ENCODE results near the gene DOHH. TPM values are rescaled to one million over a fixed set of nuclear protein-coding genes. Genes with fewer than 3 reads are reported as not detected.
A peak's percentile ranks its signal among the peaks of the same experiment; 100 is the strongest.

DOHH gene
- total RNA-seq, 3 donors from 2014 or later = 39.2 to 49.9 (median 42.9) TPM

DNA sequence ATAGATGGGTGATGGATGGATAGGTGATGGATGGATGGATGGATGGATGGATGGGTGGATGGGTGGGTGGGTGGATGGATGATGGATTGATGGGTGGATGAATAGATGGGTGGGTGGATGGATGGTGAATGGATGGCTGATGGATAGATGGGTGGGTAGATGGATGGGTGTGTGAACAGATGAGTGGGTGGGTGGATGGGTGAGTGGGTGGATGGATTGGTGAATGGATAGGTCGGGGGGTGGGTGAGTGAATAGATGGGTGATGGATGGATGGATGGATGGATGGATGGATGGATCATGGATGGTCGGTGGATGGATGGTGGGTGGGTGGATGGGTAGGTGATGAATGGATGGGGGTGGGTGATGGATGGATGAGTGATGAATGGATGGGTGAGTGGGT lies 23.6 kb downstream of the DOHH start:
- no peak for DNase-seq
- no peaks in the 10 kb centered on the region for H3K9me3 Mint-ChIP-seq
- no peak for ATAC-seq
- no peak overlapping the region for H3K4me3 Mint-ChIP-seq
- peaks cover 10% of the 10 kb centered on the region for H3K4me1 Mint-ChIP-seq (ENCODE audit: low read depth)
- H3K27me3 Mint-ChIP-seq (ENCODE audit: low read depth) = no peaks in the 10 kb centered on the region
- no peaks in the 10 kb centered on the region for H3K36me3 Mint-ChIP-seq (ENCODE audit: insufficient read depth)

DNA sequence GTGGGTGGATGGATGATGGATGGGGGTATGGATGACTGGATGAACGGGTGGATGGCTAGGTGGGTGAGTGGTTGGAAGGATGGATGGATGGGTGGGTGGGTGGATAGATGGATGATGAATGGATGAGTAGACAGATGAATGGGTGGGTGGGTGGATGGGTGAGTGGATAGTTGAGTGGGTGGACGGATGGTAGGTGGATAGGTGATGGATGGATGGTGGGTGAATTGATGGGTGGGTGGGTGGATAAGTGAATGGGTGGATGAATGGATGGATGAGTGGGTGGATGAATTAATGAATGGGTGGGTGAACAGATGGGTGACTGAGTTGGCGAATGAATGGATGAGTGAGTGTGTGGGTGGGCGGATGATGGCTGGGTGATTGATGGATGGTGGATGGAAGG lies 25.0 kb downstream of the DOHH start:
- Mint-ChIP-seq H3K4me1 (ENCODE audit: low read depth) (peaks cover 10% of the 10 kb centered on the region), H3K27me3 (ENCODE audit: low read depth) (no peaks in the 10 kb centered on the region), H3K9me3 (no peaks in the 10 kb centered on the region), H3K36me3 (ENCODE audit: insufficient read depth) (no peaks in the 10 kb centered on the region), H3K4me3 (no peak overlapping the region)
- DNase-seq (no peak), ATAC-seq (no peak)

DNA sequence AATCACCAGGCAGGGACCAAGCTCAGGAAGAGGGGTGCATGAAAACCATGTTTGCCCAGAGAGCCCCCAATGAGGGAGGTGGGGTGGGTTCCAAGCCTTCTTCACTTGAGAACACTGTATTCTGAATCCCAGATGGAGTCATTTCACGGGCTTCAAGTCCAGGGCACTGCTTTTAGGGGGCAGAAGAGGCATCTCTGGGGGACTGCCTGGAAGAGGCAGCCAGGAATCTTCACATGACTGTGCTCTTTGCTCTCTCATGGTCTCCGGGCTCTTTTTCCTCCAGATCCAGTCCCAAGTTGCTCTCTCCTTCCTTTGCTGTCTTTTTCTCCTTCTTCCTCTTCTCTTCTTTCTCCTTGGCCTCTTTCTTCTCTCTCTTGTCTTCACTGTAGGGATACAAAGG lies 25.9 kb downstream of the DOHH start:
- no peak for ATAC-seq
- Mint-ChIP-seq H3K4me1 (ENCODE audit: low read depth) (peaks cover 10% of the 10 kb centered on the region), H3K4me3 (no peak overlapping the region), H3K36me3 (ENCODE audit: insufficient read depth) (no peaks in the 10 kb centered on the region), H3K9me3 (no peaks in the 10 kb centered on the region), H3K27me3 (ENCODE audit: low read depth) (no peaks in the 10 kb centered on the region)
- DNase-seq = no peak

DNA sequence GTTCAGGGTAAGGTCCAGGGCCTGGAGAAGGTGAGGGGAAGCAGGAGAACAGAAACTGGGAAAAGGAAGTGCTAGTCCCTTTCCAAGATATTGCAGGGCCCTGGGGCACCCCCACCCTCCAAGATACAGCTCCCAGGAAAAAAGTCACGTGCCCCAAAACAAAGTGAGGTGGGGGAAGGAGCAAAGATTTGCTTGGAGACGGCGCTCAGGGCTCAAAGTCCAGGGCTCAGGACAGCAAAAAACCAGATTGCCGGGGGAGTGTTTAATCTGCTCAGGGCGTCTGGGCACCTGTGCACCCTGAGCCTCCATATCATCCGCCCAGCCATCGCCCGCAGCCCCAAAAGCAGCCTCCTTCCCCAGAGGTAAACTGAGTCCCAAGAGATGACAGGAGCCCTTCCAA lies 26.5 kb downstream of the DOHH start:
- H3K9me3 Mint-ChIP-seq = no peaks in the 10 kb centered on the region
- no peak overlapping the region for H3K4me3 Mint-ChIP-seq
- ATAC-seq (no peak), DNase-seq (no peak)
- H3K4me1 Mint-ChIP-seq (ENCODE audit: low read depth) = peaks cover 7% of the 10 kb centered on the region
- no peaks in the 10 kb centered on the region for H3K27me3 Mint-ChIP-seq (ENCODE audit: low read depth)
- no peaks in the 10 kb centered on the region for H3K36me3 Mint-ChIP-seq (ENCODE audit: insufficient read depth)

DNA sequence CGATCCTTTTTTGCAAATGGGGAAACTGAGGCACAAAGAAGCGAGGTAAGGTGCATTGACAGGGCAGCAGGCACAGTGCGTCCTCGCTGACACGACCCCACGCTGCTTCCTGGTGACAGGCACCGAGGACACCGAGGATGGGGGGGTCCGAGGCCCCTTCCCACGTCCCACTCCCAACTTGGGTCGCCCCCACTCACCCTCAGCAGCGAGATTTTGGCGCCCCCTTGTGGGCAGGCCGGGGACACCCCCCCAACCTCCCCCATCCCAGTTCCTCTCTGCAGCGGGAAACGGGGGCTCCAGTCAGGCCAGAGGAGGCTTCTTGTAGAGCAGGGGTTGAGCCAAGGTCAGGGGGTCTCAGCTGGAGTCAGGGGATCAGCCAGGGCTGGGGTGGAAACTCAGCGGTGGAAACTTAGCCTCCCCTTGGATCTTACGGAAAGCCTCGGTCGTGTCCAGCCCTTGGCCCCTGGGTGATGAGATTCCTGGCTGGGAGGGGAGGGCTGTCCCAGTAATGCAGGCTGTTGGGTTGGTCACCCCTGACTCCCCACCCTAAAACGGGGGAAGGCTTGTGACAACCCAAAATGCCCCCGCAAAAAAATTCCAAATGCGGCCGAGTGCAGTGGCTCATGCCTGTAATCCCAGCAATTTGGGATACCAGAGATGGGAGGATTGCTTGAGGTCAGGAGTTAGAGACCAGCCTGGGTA lies 28.4 kb downstream of the DOHH start:
- peak in 1 of 2 donors; percentile 36 for ATAC-seq
- Mint-ChIP-seq H3K9me3 (no peaks in the 10 kb centered on the region), H3K27me3 (ENCODE audit: low read depth) (no peaks in the 10 kb centered on the region), H3K36me3 (ENCODE audit: insufficient read depth) (no peaks in the 10 kb centered on the region), H3K4me1 (ENCODE audit: low read depth) (no peaks in the 10 kb centered on the region), H3K4me3 (no peak overlapping the region)
- DNase-seq = peak; percentile 35

DNA sequence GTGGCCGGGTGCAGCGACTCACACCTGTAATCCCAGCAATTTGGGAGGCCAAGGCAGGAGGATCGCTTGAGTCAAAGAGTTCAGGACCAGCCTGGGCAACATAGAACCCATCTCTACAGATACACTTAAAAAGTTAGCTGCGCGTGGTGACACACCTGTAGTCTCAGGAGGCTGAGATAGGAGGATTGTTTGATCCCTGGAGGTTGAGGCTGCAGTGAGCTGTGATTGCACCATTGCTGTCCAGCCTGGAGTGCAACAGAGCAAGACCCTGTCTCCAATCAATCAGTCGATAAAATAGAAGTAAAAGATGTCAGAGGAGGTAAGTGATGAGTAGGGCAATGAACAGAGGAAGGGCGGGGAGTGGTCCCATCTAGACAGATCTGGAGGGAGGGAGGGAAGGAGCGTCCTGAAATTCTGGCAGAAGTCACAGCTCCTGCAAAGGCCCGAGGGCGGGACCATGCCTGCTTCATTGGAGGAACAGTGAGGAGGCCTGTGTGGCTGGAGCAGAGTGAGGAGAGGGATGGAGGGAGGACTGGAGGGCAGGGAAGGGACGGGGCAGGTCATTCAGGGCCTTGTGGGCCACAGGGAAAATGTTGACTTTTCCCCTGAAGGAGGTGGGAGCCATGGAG lies 29.9 kb downstream of the DOHH start:
- ATAC-seq (no peak), DNase-seq (no peak)
- H3K9me3 Mint-ChIP-seq = no peaks in the 10 kb centered on the region
- no peak overlapping the region for H3K4me3 Mint-ChIP-seq
- H3K27me3 Mint-ChIP-seq (ENCODE audit: low read depth) = no peaks in the 10 kb centered on the region
- H3K4me1 Mint-ChIP-seq (ENCODE audit: low read depth) = no peaks in the 10 kb centered on the region
- no peaks in the 10 kb centered on the region for H3K36me3 Mint-ChIP-seq (ENCODE audit: insufficient read depth)

DNA sequence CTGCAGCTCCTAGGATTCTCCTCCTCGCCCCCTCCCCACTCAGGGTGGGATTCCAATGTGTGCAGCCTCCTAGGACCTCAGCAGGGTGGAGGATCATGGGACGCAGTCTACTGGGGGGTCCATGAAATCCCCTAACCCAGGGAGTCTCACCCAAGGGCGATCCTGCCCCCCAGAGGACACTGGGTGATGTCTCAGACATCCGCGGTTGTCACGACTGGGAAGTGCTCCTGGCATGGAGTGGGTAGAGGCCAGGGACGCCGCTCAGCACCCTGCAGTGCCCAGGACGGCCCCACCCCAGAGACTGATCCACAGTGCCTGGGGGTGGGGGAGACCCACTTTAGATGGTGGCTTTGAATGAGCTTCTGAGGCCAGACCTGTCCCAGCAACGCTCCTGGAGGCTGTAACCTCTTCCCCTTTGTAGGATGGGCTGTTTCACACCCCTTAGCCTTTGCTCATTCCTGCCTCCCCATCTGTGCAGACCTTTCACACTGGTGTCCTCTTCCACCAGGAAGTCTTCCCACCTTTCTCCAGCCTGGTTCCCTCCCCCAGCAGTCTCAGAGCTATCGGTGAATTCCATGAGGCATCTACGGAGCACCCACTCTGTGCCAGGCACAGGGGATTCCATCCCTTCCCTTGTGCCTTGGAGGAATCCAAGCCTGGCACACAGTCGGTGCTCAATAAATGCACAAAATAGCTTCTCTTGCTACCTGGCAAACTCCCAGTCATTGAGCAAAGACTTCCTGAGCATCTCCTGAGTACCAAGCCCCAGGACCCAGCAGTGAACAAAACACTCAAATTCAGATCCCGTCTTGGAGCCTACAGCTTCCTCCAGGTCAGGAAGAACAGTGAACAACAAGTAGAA lies 30.6 kb downstream of the DOHH start:
- no peaks in the 10 kb centered on the region for H3K36me3 Mint-ChIP-seq (ENCODE audit: insufficient read depth)

DNA sequence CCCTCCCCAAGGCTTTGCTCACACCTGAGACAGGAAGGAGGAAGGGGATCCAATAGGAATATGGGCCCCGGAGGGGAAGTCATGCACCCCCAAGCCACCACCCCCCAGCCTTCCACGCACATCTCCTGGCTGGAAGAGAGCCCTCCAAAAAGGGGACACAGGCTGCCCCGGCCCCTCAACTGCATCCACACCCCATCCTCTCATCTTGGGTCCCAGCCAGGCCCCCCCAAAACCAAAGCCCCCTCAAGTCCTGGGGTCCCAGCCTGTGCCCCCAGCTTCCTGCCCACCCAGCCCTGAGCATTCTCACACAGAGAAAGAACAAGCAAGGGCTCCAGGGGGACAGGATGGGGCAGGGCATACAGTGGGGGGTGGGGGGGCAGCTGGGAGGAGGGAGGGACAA lies 32.3 kb downstream of the DOHH start:
- DNase-seq (no peak), ATAC-seq (no peak)
- Mint-ChIP-seq H3K9me3 (no peaks in the 10 kb centered on the region), H3K36me3 (ENCODE audit: insufficient read depth) (no peaks in the 10 kb centered on the region), H3K4me1 (ENCODE audit: low read depth) (no peaks in the 10 kb centered on the region), H3K27me3 (ENCODE audit: low read depth) (no peaks in the 10 kb centered on the region), H3K4me3 (no peak overlapping the region)

More for the DNA sequence above, 30.6 kb downstream of the DOHH start:
- peak in 1 of 2 donors; percentile 24 for ATAC-seq
- no peak for DNase-seq
- Mint-ChIP-seq H3K27me3 (ENCODE audit: low read depth) (no peaks in the 10 kb centered on the region), H3K4me1 (ENCODE audit: low read depth) (no peaks in the 10 kb centered on the region), H3K9me3 (no peaks in the 10 kb centered on the region), H3K4me3 (no peak overlapping the region)

DNA sequence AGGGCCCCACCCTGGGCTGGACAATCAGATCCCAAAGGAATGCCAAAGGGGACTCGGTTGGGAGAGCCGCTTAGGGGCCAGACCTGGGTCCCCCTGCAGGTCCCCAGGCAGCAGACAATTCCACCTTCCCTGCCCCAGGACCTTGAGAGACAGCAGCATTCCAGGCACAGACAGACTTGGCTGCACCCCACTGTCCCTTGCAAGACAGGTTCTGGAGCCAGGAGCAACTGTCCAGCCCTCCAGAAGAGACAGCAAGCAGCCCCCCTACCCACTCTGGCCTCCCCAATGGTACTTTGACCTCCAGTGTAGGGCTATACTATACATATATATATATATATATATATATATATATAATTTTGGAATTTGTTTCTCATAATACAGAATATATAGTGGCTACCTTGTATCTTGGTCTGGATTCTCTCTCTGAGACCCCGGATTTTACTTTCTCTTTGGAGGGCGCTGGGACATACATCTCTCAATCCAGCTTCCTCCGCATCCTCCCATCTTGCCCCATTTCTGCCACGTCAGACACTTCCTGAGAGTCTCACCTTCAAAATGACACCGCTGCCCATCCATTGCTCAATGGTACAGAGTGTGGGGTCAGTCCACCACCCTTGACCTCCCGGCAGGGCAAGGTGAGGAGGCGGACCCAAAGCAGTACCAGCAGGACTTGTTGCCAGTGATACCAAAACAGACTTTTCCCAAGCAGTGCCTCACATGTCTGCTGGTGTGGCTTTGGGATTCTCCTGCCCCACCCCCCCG lies 32.9 kb downstream of the DOHH start:
- Mint-ChIP-seq H3K4me1 (ENCODE audit: low read depth) (no peaks in the 10 kb centered on the region), H3K4me3 (no peak overlapping the region), H3K27me3 (ENCODE audit: low read depth) (no peaks in the 10 kb centered on the region), H3K9me3 (no peaks in the 10 kb centered on the region), H3K36me3 (ENCODE audit: insufficient read depth) (peaks cover 2% of the 10 kb centered on the region)
- ATAC-seq (no peak), DNase-seq (no peak)

DNA sequence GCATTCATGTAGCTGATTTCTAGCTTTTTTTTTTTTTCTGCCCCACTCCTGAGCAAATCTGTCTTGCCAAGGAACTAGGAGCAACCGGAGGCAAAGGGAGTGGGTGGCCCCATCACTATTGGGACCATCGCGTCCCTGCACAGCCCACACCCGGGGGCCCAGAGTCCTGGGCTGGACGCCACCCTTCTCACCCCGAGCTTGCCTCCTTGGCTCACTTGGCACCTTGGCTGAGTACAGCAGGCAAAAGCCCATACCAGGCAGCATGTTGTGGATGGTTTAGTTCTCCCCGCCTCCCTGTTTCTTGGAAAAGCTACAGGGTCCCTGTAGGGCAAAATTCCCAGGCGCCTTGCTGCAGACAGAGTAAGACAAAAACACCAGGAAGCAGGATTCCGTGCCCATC lies 33.8 kb downstream of the DOHH start:
- peaks cover 4% of the 10 kb centered on the region for H3K36me3 Mint-ChIP-seq (ENCODE audit: insufficient read depth)
- H3K9me3 Mint-ChIP-seq = no peaks in the 10 kb centered on the region
- ATAC-seq (no peak), DNase-seq (no peak)
- H3K27me3 Mint-ChIP-seq (ENCODE audit: low read depth) = no peaks in the 10 kb centered on the region
- H3K4me3 Mint-ChIP-seq = no peak overlapping the region
- H3K4me1 Mint-ChIP-seq (ENCODE audit: low read depth) = no peaks in the 10 kb centered on the region

DNA sequence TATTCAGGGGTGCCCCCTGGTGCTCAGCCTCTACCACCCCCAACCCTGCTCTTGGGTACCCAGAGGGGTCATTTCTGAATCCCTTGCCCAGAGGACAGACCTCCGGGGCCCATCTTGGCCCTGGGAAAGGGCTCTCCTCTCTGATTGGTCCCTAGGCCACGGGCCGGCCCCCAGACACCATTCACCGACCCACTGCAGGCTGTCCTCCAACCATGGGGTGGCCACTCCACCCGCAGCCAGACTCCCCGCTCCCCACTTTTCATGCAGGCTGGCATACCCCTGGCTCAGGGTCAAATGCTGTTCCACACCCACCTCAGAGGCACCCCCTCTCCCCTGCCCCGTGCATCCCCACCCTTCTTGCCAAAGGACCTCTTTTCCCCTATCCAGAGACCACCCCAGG lies 34.9 kb downstream of the DOHH start:
- H3K4me1 Mint-ChIP-seq (ENCODE audit: low read depth) = no peaks in the 10 kb centered on the region
- no peaks in the 10 kb centered on the region for H3K9me3 Mint-ChIP-seq
- no peak overlapping the region for H3K4me3 Mint-ChIP-seq
- H3K27me3 Mint-ChIP-seq (ENCODE audit: low read depth) = no peaks in the 10 kb centered on the region
- DNase-seq (no peak), ATAC-seq (no peak)
- H3K36me3 Mint-ChIP-seq (ENCODE audit: insufficient read depth) = peaks cover 4% of the 10 kb centered on the region

DNA sequence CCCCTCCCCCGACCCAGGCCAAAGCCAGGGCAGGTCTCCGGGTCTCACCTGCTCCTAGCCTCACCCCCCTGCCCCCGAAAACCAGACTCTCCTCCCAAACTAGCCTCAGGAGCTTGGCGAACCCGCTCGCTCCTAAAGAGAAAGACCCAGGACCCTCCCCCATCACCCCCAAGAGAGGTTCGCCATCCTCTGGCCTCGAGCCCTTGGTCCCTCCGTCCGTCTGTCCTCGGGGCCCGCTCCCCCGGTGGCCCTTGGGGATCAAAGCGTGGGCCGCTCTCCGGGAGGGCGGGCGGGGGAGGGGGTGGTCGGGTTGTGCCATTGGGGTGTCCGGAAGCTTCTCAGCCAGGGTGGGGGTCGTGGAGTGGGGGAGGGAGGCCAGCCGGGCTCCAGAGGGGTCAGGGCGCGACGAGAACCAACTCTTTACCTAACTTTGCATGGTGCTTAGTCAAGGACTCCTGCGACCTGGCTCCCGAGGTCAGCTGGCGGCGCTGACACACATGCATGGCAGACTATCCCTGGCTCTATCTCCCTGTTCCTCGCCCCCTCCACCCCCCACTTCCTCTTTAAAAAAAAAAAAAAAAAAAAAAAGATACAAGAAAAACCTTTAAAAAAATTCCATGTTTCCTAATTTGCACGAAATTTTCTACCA lies 35.8 kb downstream of the DOHH start:
- Mint-ChIP-seq H3K27me3 (ENCODE audit: low read depth) (no peaks in the 10 kb centered on the region), H3K4me3 (no peak overlapping the region), H3K4me1 (ENCODE audit: low read depth) (no peaks in the 10 kb centered on the region), H3K36me3 (ENCODE audit: insufficient read depth) (peaks cover 4% of the 10 kb centered on the region), H3K9me3 (no peaks in the 10 kb centered on the region)
- DNase-seq = no peak
- no peak for ATAC-seq

DNA sequence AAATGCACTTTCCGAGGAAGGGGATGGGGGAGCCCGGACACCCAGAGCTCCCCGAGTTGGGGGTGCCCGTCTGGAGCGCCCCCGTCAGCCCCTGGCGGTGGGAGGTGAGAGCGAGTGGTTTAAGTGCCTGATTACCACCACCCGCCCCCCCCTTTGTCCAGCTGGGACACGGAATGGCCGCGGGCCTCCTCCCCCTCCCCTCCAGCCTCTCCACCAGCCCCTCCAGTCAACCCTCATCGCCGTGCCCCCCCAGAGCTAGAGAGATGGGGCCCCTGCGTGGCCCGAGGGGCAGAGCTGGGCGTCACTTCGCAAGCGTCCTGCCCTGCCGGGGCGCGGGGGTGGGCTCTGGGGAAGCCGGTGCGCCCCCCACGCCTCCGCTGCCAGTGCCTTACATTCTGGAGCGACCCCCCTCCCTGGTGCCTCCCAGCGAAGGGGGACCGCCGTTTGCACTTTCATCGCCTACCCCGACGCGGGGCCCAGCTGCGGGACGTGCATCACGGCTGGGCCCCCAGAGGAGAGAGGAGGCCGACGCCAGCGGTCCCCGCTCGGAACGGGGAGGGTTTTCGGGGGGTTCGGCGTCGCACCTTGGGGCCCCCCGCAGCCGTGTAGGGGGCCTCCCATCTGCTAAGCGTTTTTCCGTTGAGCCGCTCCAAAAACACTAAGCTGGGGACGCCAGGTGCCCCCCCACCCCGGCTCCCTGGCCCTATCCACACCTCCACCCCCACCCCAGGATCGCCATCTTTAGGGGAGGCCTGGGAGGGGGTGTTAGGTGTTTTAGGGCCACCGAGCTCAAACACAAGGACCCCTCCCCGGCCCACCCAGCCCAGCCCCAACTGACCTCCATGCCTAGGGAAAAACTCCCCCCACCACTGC lies 36.5 kb downstream of the DOHH start:
- H3K27me3 Mint-ChIP-seq (ENCODE audit: low read depth) = no peaks in the 10 kb centered on the region
- no peaks in the 10 kb centered on the region for H3K9me3 Mint-ChIP-seq
- DNase-seq (no peak), ATAC-seq (no peak)
- H3K4me1 Mint-ChIP-seq (ENCODE audit: low read depth) = no peaks in the 10 kb centered on the region
- peaks cover 4% of the 10 kb centered on the region for H3K36me3 Mint-ChIP-seq (ENCODE audit: insufficient read depth)
- no peak overlapping the region for H3K4me3 Mint-ChIP-seq

All from activated T-cell treated with anti-CD3 and anti-CD28 coated beads, Interleukin-2, amount 50 U/mL, for 4 hours (primary cell).